Mucosa of rectum (tissue), 2 donors: ENCODE data around the gene EEFSEC.

ENCODE experiments used
- H3K27ac ChIP-seq, 2 donors: one replicate each; pipeline ENCODE4 v1.7.0; 2013; ENCODE audit warnings: inconsistent platforms in 2 of 2, low read depth in 2 of 2, low read length in 2 of 2
- H3K27me3 ChIP-seq, 2 donors: one replicate each; pipeline ENCODE4 v1.7.0; 2013; ENCODE audit warnings: low read length in 2 of 2; ENCODE audit not compliant: control insufficient read depth in 2 of 2, insufficient read depth in 2 of 2
- H3K36me3 ChIP-seq, 2 donors: one replicate each; pipeline ENCODE4 v1.7.0; 2013; ENCODE audit warnings: low read length in 2 of 2; ENCODE audit not compliant: control insufficient read depth in 2 of 2, insufficient read depth in 2 of 2
- H3K4me1 ChIP-seq, 2 donors: one replicate each; pipeline ENCODE4 v1.7.0; 2013; ENCODE audit warnings: low read length in 2 of 2, mild to moderate bottlenecking in 1 of 2; ENCODE audit not compliant: control insufficient read depth in 2 of 2, insufficient read depth in 2 of 2
- H3K4me3 ChIP-seq, 2 donors: one replicate each; pipeline ENCODE4 v1.7.0; 2013; ENCODE audit warnings: low read length in 2 of 2
- H3K9ac ChIP-seq, 2 donors: one replicate each; pipeline ENCODE4 v1.7.0; 2013; ENCODE audit warnings: low read length in 2 of 2, low read depth in 1 of 2, mild to moderate bottlenecking in 1 of 2
- H3K9me3 ChIP-seq, 2 donors: one replicate each; pipeline ENCODE4 v1.7.0; 2013; ENCODE audit warnings: low read length in 2 of 2; ENCODE audit not compliant: control insufficient read depth in 2 of 2
- donor health status: healthy.
- donor health status: Normal muscosa, but diverticular disease.

The EEFSEC gene

DNA sequence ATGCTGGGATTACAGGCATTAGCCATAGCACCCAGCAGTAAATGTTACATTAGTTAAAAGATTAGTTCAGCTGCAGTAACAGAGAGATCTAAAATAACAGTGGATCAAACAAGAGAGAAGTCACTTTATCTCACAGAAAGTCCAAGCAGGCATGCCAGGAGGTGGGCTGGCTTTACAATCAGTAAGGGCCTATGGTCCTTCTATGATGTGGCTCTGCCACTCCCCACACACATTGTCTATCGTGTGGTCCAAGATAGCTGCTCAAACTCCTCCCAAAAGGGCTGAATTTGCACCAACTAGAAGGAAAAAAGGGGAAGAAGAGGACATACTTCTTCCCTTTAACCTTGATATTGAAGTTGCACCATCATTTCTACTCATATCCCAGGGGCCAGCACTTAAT, 25.0 kb upstream of the EEFSEC start:
- no peak overlapping the region for H3K9ac ChIP-seq
- H3K36me3 ChIP-seq: no peaks in the 10 kb centered on the region
- peaks cover 0 to 3% of the 10 kb centered on the region in 2 donors for H3K27me3 ChIP-seq
- no peak overlapping the region for H3K4me3 ChIP-seq
- H3K27ac ChIP-seq: no peak overlapping the region
- no peaks in the 10 kb centered on the region for H3K9me3 ChIP-seq
- peaks cover 0 to 3% of the 10 kb centered on the region in 2 donors for H3K4me1 ChIP-seq

DNA sequence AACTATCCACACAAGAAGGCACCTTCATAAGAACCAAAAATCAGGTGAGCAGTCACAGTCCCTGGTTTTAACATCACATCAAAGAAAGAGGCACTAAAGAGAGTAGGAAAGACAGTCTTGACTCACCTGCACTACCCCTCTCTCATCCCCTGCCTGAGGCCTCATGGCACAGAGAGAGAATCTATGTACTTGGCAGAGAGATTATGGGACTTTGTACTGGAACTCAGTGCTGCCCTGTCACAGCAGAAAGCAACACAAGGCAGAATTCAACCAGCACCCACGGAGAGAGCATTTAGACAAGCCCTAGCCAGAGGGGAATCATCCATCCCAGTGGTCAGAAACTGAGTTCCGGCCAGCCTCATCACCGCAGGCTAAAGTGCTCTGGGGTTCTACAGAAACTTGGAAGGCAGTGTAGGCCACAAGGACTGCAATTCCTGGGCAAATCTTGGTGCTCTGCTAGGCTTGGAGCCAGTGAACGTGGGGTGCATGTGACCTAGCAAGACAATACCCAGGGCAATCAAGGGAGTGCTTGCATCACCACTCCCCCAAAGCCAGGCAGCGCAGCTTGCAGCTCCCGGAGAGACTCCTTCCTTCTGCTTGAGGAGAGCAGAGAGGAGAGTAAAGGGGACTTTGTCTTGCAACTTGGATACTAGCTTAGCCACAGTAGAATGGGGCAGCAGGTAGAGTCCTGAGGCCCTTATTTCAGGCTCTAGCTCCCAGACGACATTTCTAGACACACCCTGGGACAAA, 21.2 kb upstream of the EEFSEC start:
- Histone ChIP-seq H3K4me1 (no peaks in the 10 kb centered on the region), H3K4me3 (no peak overlapping the region), H3K36me3 (no peaks in the 10 kb centered on the region), H3K27ac (no peak overlapping the region), H3K9me3 (no peaks in the 10 kb centered on the region), H3K27me3 (peaks cover 0 to 3% of the 10 kb centered on the region in 2 donors), H3K9ac (no peak overlapping the region)

DNA sequence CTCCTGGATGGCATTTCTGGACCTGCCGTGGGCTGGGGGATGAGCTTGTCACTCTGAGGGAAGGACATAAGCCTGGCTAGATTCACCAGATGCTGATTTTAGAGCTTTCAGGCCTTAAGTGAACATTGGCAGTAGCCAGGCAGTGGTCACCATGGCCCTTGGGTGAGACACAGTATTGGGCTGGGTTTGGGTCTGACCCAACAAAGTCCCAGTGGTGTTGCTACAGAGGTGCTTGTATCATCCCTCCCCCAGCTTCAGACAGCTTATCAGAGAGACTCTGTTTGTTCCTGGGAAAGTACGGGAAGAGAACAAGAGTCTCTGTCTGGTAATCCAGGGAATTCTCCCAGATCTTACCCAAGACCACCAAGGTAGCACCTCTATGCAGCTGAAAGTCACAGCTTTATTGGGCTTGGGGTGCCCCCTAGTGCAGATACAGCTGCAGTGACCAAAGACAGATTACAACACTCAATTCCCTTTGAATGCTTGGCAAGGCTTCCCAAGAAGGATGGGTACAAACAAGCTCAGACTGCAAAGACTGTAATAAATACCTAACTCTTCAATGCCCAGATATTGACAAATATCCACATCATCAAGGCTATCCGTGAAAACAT, 19.9 kb upstream of the EEFSEC start:
- Histone ChIP-seq H3K27ac (no peak overlapping the region), H3K9me3 (no peaks in the 10 kb centered on the region), H3K9ac (no peak overlapping the region), H3K4me1 (no peaks in the 10 kb centered on the region), H3K36me3 (no peaks in the 10 kb centered on the region), H3K4me3 (no peak overlapping the region), H3K27me3 (peaks cover 0 to 3% of the 10 kb centered on the region in 2 donors)

DNA sequence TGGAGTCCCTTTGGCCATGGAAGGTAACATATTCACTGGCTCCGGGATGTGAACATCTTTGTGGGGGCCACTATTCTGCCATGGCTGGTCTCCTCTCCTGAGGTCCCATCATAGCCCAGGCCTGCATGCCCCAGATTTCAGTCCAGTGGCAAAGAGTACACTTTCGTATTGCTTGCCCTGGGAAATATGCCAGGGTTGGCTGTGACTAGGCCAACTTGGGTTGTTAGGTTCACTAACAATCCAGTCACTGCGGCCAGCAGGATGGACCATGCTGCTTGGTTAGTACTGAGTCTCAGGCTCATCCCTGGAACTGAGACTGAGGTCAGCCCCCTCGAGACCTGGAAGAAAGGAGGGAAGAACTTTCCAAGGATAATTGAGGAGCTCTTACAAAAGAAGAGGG, 9.8 kb upstream of the EEFSEC start:
- Histone ChIP-seq H3K27me3 (no peaks in the 10 kb centered on the region), H3K9me3 (no peaks in the 10 kb centered on the region), H3K9ac (no peak overlapping the region), H3K36me3 (peaks cover 0 to 3% of the 10 kb centered on the region in 2 donors), H3K4me1 (no peaks in the 10 kb centered on the region), H3K4me3 (no peak overlapping the region), H3K27ac (no peak overlapping the region)

DNA sequence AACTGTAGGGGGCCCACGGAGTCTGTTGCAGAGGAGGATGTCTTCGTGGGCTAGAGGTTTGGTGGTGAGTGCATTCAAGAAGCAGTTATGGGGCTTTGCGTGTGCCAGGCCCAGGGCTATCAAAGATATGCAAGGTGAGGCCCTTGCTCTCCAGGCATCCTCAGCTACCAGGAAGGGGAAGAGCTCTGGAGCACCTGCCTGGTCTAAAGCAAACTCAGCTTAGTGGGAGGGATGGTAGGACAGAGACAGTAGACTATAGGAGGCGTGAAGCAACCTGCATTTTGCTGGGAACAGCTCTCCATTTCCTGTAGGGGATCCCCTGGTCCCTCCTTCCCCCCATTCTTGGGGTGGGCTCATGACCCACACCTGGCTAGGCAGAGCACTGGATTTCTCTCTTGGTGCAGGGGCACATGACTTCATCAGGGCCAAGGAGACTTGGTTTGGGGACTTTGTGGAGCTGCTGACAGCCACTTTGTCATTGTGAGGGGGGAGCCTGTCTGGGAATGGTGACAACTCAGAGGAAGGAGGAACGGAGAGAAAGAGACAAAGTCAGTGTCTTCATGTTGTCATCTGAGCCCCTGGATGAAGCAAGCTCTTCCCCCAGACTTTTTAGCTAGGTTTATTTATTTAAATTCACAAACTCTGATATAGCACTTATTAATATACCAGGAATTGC, 8.6 kb upstream of the EEFSEC start:
- H3K9ac ChIP-seq: no peak overlapping the region
- no peaks in the 10 kb centered on the region for H3K27me3 ChIP-seq
- H3K9me3 ChIP-seq: no peaks in the 10 kb centered on the region
- H3K4me1 ChIP-seq: no peaks in the 10 kb centered on the region
- no peak overlapping the region for H3K4me3 ChIP-seq
- no peak overlapping the region for H3K27ac ChIP-seq
- peaks cover 0 to 3% of the 10 kb centered on the region in 2 donors for H3K36me3 ChIP-seq

DNA sequence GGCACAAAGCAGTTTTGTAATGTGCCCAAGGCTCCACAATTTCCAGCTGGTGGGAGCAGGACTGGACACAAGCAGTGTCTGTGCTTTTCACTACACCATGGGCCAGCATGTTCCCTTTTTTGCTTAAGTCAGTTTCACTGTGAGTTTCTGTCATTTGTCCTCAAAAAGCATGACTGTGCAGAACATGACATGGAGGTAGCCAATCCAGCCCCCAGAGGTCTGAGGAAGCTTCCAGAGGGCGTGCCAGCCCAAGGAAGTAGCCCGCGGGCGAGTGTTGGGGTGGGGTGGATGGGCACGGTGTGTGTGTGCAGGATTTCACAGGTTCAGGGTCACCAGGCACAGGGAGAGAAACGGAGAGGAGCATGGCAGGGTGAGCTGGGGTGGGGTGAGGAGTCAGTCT, 8.0 kb upstream of the EEFSEC start:
- H3K9ac ChIP-seq: no peak overlapping the region
- H3K27ac ChIP-seq: no peak overlapping the region
- H3K4me3 ChIP-seq: no peak overlapping the region
- no peaks in the 10 kb centered on the region for H3K4me1 ChIP-seq
- no peaks in the 10 kb centered on the region for H3K9me3 ChIP-seq
- H3K27me3 ChIP-seq: no peaks in the 10 kb centered on the region
- H3K36me3 ChIP-seq: peaks cover 0 to 3% of the 10 kb centered on the region in 2 donors

DNA sequence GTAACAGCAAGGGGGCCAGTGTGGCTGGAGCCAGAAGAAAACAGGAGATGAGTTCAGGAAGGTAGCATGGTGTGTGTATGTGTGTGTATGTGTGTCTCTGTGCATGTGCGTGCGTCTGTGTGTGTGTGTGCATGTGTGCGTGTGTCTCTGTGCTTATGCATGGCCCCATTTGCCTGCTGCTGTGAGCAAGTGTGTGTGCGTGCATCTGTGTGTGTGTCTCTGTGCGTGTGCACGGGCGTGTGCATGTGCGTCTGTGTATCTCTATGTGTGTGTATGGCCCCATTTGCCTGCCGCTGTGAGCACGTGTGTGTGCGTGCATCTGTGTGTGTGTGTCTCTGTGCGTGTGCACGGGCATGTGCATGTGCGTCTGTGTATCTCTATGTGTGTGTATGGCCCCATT, 7.1 kb upstream of the EEFSEC start:
- no peaks in the 10 kb centered on the region for H3K9me3 ChIP-seq
- H3K27ac ChIP-seq: no peak overlapping the region
- H3K36me3 ChIP-seq: peaks cover 0 to 3% of the 10 kb centered on the region in 2 donors
- H3K4me3 ChIP-seq: no peak overlapping the region
- H3K4me1 ChIP-seq: no peaks in the 10 kb centered on the region
- no peak overlapping the region for H3K9ac ChIP-seq
- H3K27me3 ChIP-seq: no peaks in the 10 kb centered on the region

DNA sequence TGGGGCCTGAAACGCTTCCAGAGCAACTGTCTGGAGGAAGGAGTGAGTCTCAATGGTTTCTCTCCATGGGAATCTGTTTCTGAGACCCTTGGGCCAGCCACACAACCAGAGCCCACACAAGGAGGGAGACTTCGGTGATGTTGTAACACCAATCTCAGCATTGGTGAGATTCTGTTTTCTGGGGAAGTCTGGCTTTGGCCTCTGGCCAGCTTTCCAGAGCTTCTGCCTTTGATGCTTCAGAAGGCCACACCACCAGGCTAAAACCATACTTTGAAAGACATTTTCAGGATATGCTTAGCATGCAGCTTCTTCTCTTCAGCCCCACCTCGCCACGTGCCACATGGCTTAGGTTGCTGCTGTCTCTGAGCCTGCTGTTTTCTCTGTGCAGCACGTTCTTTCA, 3.6 kb upstream of the EEFSEC start:
- H3K4me3 ChIP-seq: no peak overlapping the region
- peaks cover 4 to 5% of the 10 kb centered on the region in 2 donors for H3K4me1 ChIP-seq
- no peaks in the 10 kb centered on the region for H3K27me3 ChIP-seq

DNA sequence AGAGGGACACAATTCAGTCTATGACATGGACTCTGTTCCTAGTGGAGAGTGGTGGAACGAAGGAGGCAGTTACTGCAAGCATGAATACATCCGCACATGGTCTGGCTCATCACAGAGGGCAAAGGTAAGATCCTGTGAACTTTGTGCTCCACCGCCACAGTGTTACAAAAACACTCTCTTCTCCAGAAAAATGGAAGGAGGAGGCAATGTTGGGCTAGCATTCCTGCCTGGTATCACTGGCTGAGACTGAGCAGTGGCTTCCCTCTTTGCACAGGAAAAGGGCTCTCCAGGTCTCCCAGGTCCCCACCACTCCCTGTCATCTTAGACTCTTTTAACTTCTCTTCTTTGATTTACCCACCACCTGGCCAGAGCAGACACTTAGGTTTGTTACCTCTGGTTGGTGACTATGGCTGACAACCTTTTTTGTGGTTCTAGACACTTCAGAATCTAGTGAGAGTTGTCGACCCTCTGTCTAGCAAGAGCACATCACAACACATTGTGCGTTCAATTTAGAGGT, 1.5 kb upstream of the EEFSEC start:
- H3K27ac ChIP-seq: no peak overlapping the region
- peaks cover 5% of the 10 kb centered on the region in 2 donors for H3K4me1 ChIP-seq
- no peak overlapping the region for H3K4me3 ChIP-seq
- H3K9me3 ChIP-seq: no peaks in the 10 kb centered on the region
- peaks cover 0 to 3% of the 10 kb centered on the region in 2 donors for H3K36me3 ChIP-seq
- no peaks in the 10 kb centered on the region for H3K27me3 ChIP-seq
- no peak overlapping the region for H3K9ac ChIP-seq

More for the DNA sequence above, 3.6 kb upstream of the EEFSEC start:
- H3K9me3 ChIP-seq: no peaks in the 10 kb centered on the region
- H3K36me3 ChIP-seq: peaks cover 0 to 3% of the 10 kb centered on the region in 2 donors
- no peak overlapping the region for H3K27ac ChIP-seq
- H3K9ac ChIP-seq: no peak overlapping the region
